Measurements from ENCODE around the gene CALML5. TPM values are rescaled to one million over a fixed set of nuclear protein-coding genes. Genes with fewer than 3 reads are reported as not detected.

Gene CALML5
- total RNA-seq, 1 experiment from 2014 or later = not detected

- ATAC-seq (no peak), DNase-seq (ENCODE audit: low read depth, low spot score) (no peak)
- H3K36me3 ChIP-seq (ENCODE audit: control insufficient read depth in 1 of 2, insufficient read depth in 2 of 2, low read length in 2 of 2) = no peaks in the 10 kb centered on the region
- H2AFZ ChIP-seq (ENCODE audit: low read depth, low read length, poor library complexity, severe bottlenecking) = no peak overlapping the region
- H3K27me3 ChIP-seq (ENCODE audit: insufficient read depth, low read length) = no peaks in the 10 kb centered on the region
- no peak overlapping the region for H3K9ac ChIP-seq (ENCODE audit: low read length)
- no peaks in the 10 kb centered on the region for H3K79me2 ChIP-seq (ENCODE audit: insufficient read depth, low read length)
- H3K27ac ChIP-seq (ENCODE audit: low read depth, low read length) = no peak overlapping the region
- no peak overlapping the region for H3K4me3 ChIP-seq (replicated peaks in 1 of 2; ENCODE audit: low read depth in 1 of 2, low read length in 2 of 2)
- no TSS peak for BruUV-seq (replicated peaks)
- ChIA-PET CTCF (no interaction called here), POLR2A (no interaction called here), RAD21 (ENCODE audit: low non-redundant PET in 1 of 2, low total read pairs in 2 of 2, uncharacterized antibody in 2 of 2, unreplicated experiment in 2 of 2) (no interaction called here)
- no peaks in the 10 kb centered on the region for H3K9me3 ChIP-seq (ENCODE audit: control insufficient read depth in 1 of 2, insufficient read depth in 1 of 2, low read depth in 1 of 2, low read length in 2 of 2)
- peaks cover 0 to 5% of the 10 kb centered on the region in 2 experiments; a peak in 1 of 4 replicates for H3K4me1 ChIP-seq (ENCODE audit: control insufficient read depth in 1 of 2, insufficient read depth in 2 of 2, low read length in 2 of 2)
- no peaks in the 10 kb centered on the region for H3K9me2 ChIP-seq (ENCODE audit: insufficient read depth)
- intact Hi-C loops (cut with micrococcal nuclease) = no loop called here
- H4K20me1 ChIP-seq (ENCODE audit: insufficient read depth) = no peaks in the 10 kb centered on the region
- no peak for TF ChIP-seq SIN3A (IDR thresholded peaks at IDR 0.05; ENCODE audit: low read depth)
- TF ChIP-seq ELF1 (IDR thresholded peaks at IDR 0.05; ENCODE audit: borderline replicate concordance, low read depth) = no peak
- no peak for TF ChIP-seq ZFX (IDR thresholded peaks at IDR 0.05)
- TF ChIP-seq, protein P1, sequence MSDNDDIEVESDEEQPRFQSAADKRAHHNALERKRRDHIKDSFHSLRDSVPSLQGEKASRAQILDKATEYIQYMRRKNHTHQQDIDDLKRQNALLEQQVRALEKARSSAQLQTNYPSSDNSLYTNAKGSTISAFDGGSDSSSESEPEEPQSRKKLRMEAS (IDR thresholded peaks at IDR 0.05) = no peak
- no peak for TF ChIP-seq RAD21 (IDR thresholded peaks at IDR 0.05; ENCODE audit: low read depth)
- TF ChIP-seq EZH2phosphoT487 (IDR thresholded peaks at IDR 0.05; ENCODE audit: borderline replicate concordance) = no peak
- TF ChIP-seq REST (IDR thresholded peaks at IDR 0.05; ENCODE audit: low read depth) = no peak
- TF ChIP-seq ZNF274 (IDR thresholded peaks at IDR 0.05; ENCODE audit: low read depth, low read length) = no peak
- no peak for TF ChIP-seq SP1 (IDR thresholded peaks at IDR 0.05; ENCODE audit: low read depth)
- TF ChIP-seq JUND (IDR thresholded peaks at IDR 0.05) = no peak
- TF ChIP-seq, protein P2, sequence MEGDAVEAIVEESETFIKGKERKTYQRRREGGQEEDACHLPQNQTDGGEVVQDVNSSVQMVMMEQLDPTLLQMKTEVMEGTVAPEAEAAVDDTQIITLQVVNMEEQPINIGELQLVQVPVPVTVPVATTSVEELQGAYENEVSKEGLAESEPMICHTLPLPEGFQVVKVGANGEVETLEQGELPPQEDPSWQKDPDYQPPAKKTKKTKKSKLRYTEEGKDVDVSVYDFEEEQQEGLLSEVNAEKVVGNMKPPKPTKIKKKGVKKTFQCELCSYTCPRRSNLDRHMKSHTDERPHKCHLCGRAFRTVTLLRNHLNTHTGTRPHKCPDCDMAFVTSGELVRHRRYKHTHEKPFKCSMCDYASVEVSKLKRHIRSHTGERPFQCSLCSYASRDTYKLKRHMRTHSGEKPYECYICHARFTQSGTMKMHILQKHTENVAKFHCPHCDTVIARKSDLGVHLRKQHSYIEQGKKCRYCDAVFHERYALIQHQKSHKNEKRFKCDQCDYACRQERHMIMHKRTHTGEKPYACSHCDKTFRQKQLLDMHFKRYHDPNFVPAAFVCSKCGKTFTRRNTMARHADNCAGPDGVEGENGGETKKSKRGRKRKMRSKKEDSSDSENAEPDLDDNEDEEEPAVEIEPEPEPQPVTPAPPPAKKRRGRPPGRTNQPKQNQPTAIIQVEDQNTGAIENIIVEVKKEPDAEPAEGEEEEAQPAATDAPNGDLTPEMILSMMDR (IDR thresholded peaks at IDR 0.05 in 2 of 3, conservative IDR thresholded peaks at IDR 0.05 in 1 of 3; ENCODE audit: borderline replicate concordance in 1 of 3, insufficient read depth in 1 of 3, low read depth in 2 of 3, low read length in 2 of 3) = no peak
- TF ChIP-seq SRF (IDR thresholded peaks at IDR 0.05; ENCODE audit: low read depth) = no peak
- TF ChIP-seq, protein P3, sequence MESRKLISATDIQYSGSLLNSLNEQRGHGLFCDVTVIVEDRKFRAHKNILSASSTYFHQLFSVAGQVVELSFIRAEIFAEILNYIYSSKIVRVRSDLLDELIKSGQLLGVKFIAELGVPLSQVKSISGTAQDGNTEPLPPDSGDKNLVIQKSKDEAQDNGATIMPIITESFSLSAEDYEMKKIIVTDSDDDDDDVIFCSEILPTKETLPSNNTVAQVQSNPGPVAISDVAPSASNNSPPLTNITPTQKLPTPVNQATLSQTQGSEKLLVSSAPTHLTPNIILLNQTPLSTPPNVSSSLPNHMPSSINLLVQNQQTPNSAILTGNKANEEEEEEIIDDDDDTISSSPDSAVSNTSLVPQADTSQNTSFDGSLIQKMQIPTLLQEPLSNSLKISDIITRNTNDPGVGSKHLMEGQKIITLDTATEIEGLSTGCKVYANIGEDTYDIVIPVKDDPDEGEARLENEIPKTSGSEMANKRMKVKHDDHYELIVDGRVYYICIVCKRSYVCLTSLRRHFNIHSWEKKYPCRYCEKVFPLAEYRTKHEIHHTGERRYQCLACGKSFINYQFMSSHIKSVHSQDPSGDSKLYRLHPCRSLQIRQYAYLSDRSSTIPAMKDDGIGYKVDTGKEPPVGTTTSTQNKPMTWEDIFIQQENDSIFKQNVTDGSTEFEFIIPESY (IDR thresholded peaks at IDR 0.05; ENCODE audit: extremely low read depth, insufficient replicate concordance, low read length) = no peak
- TF ChIP-seq POLR2AphosphoS5 (IDR thresholded peaks at IDR 0.05; ENCODE audit: low read depth, low read length) = no peak
- H3K4me2 ChIP-seq (ENCODE audit: low read length) = no peak overlapping the region
Observed at GRCh38 chr10:5484205-5484604, 15.2 kb downstream of the CALML5 start.

Measured in HCT116 (cell line).